ENCODE results near the gene FAM228A.

- TF ChIP-seq CTCF (IDR thresholded peaks at IDR 0.05; ENCODE audit: borderline replicate concordance, extremely low read depth, low read length, poor library complexity, severe bottlenecking) = no peak
- no peak for TF ChIP-seq EZH2 (IDR thresholded peaks at IDR 0.05; ENCODE audit: borderline replicate concordance, low read depth, low read length, severe bottlenecking)
These were observed 15.1 kb upstream of the FAM228A start for GRCh38 chr2:24159708-24160107.

All from DND-41 (cell line).